HepG2 (cell line): ENCODE results near the gene ZC3H8. TPM values are rescaled to one million over a fixed set of nuclear protein-coding genes. Genes with fewer than 3 reads are reported as not detected.
A peak's percentile ranks its signal among the peaks of the same experiment; 100 is the strongest.

ENCODE experiments used
- ATAC-seq: fragments of 200-7000 bp; cut with Tn5 transposase; 3 replicates; pipeline ENCODE4 v1.9.1; 2020; ENCODE audit warnings: mild to moderate bottlenecking, moderate library complexity
- BruUV-seq: library from RNA; stranded (reverse); fragments of 400-500 nt; replicated peaks from 2 replicates; lab custom pipeline; 2021; lab: Mats Ljungman, UMichigan
- CTCF ChIA-PET: fragments of 300-600 bp; formaldehyde crosslinking; extraction: SDS; loops from one replicate; lab custom pipeline; 2021; ENCODE audit warnings: low total read pairs, inconsistent platforms, low intra/inter-chr PET ratio; lab: Yijun Ruan, JAX
- POLR2A ChIA-PET: fragments of 350-600 bp; sonication (Branson Sonifier 250); formaldehyde crosslinking; loops from one replicate; lab custom pipeline; 2020; ENCODE audit warnings: antibody characterized with exemption, inconsistent platforms; lab: Yijun Ruan, JAX
- DNase-seq: peaks from one replicate; pipeline ENCODE4 v3.0.0-alpha.2; 2015; ENCODE audit warnings: low spot score
- FAIRE-seq: peaks from 3 replicates; lab custom pipeline; 2011; peaks lifted over from hg19 to GRCh38; lab: Jason Lieb, UNC
- H2AFZ ChIP-seq: one replicate; pipeline ENCODE4 v1.6.1; 2011; ENCODE audit warnings: low read length, inconsistent platforms
- H3K27ac ChIP-seq: fragments of 300-600 bp; 3 replicates; pipeline ENCODE4 v1.8.0; 2011; ENCODE audit warnings: mixed run types, mild to moderate bottlenecking, mixed read lengths, low read length, inconsistent platforms; ENCODE audit not compliant: insufficient read depth; ENCODE audit errors: extremely low read length
- H3K27me3 ChIP-seq, 2 experiments: fragments of 200-600 bp in 1 of 2; 2 replicates in 1 of 2; 3 replicates in 1 of 2; pipeline versions ENCODE4 v1.6.0 to v1.8.0; 2011; ENCODE audit warnings: low read length in 2 of 2, mild to moderate bottlenecking in 2 of 2, moderate library complexity in 2 of 2, inconsistent platforms in 1 of 2; ENCODE audit not compliant: insufficient read depth in 2 of 2, control insufficient read depth in 1 of 2
- H3K36me3 ChIP-seq, 2 experiments: fragments of 200-600 bp in 1 of 2; replicated peaks in 1 of 2; 2 replicates in 1 of 2; 3 replicates in 1 of 2; pipeline versions ENCODE4 v1.5.1 to v1.8.0; 2011; ENCODE audit warnings: low read length in 2 of 2, inconsistent platforms in 1 of 2; ENCODE audit not compliant: insufficient read depth in 2 of 2, control insufficient read depth in 1 of 2
- H3K4me1 ChIP-seq: 2 replicates; pipeline ENCODE4 v1.5.1; 2012; ENCODE audit warnings: low read length, inconsistent platforms; ENCODE audit not compliant: insufficient read depth
- H3K4me2 ChIP-seq: 2 replicates; pipeline ENCODE4 v1.6.0; 2011; ENCODE audit warnings: low read depth, low read length, inconsistent platforms
- H3K4me3 ChIP-seq, 3 experiments: fragments of 200-600 bp in 1 of 3; sonication (generic), shearing (Covaris generic) in 1 of 3; replicated peaks in 1 of 3; 2 replicates each; pipeline ENCODE4 v1.5.1; 2011 to 2016; ENCODE audit warnings: low read length in 3 of 3, inconsistent platforms in 2 of 3, low read depth in 2 of 3, mild to moderate bottlenecking in 2 of 3, control low read depth in 1 of 3, mixed read lengths in 1 of 3; ENCODE audit not compliant: insufficient read depth in 1 of 3
- H3K79me2 ChIP-seq: one replicate; pipeline ENCODE4 v1.6.1; 2011; ENCODE audit warnings: low read length, inconsistent platforms; ENCODE audit not compliant: insufficient read depth
- H3K9ac ChIP-seq: 2 replicates; pipeline ENCODE4 v1.6.0; 2011; ENCODE audit warnings: mild to moderate bottlenecking, low read depth, low read length, inconsistent platforms; ENCODE audit not compliant: insufficient read depth
- H3K9me3 ChIP-seq: 2 replicates; pipeline ENCODE4 v1.5.1; 2012; ENCODE audit warnings: mild to moderate bottlenecking, low read length
- H4K20me1 ChIP-seq: 2 replicates; pipeline ENCODE4 v1.6.0; 2011; ENCODE audit warnings: inconsistent platforms, mild to moderate bottlenecking, low read length, moderate library complexity; ENCODE audit not compliant: insufficient read depth
- ATM ChIP-seq: fragments of 450-650 bp; IDR thresholded peaks from 2 replicates; pipeline ENCODE4 v1.7.1; 2017; ENCODE audit warnings: mild to moderate bottlenecking, borderline replicate concordance
- ERF ChIP-seq: IDR thresholded peaks from 2 replicates; pipeline ENCODE4 v1.6.1; 2018; ENCODE audit warnings: missing biosample characterization, missing genetic modification reagents
- GATA4 ChIP-seq: sonication (generic); IDR thresholded peaks from 2 replicates; pipeline ENCODE4 v1.6.1; 2016; ENCODE audit warnings: antibody characterized with exemption, low read depth, borderline replicate concordance
- GFI1 ChIP-seq: sonication (generic); formaldehyde crosslinking; IDR thresholded peaks from 2 replicates; pipeline ENCODE4 v1.5.0; 2020; ENCODE audit warnings: missing genetic modification reagents, mild to moderate bottlenecking, borderline replicate concordance
- GMEB1 ChIP-seq: sonication (generic); formaldehyde crosslinking; IDR thresholded peaks from 2 replicates; pipeline ENCODE4 v1.5.1; 2020; ENCODE audit warnings: missing genetic modification reagents, mild to moderate bottlenecking, borderline replicate concordance
- NPAS2 ChIP-seq: sonication (generic); formaldehyde crosslinking; IDR thresholded peaks from 2 replicates; pipeline ENCODE4 v1.8.0; 2022; ENCODE audit warnings: mild to moderate bottlenecking, missing genetic modification reagents, borderline replicate concordance
- ZBTB46 ChIP-seq: sonication (generic); formaldehyde crosslinking; IDR thresholded peaks from 2 replicates; pipeline ENCODE4 v1.4.0; 2020; ENCODE audit warnings: mild to moderate bottlenecking, missing genetic modification reagents, borderline replicate concordance
- ZNF432 ChIP-seq: sonication (generic); formaldehyde crosslinking; IDR thresholded peaks from 2 replicates; pipeline ENCODE4 v1.5.0; 2020; ENCODE audit warnings: missing genetic modification reagents, mild to moderate bottlenecking, borderline replicate concordance
- ZNF670 ChIP-seq: sonication (generic); formaldehyde crosslinking; IDR thresholded peaks from 2 replicates; pipeline ENCODE4 v1.8.0; 2022; ENCODE audit warnings: mild to moderate bottlenecking, missing genetic modification reagents, borderline replicate concordance
- ZSCAN12 ChIP-seq: sonication (generic); formaldehyde crosslinking; IDR thresholded peaks from 2 replicates; pipeline ENCODE4 v1.9.0; 2021; ENCODE audit warnings: mild to moderate bottlenecking, missing genetic modification reagents
- ZSCAN29 ChIP-seq: sonication (generic); formaldehyde crosslinking; conservative IDR thresholded peaks from 2 replicates; pipeline ENCODE4 v1.4.0; 2020; ENCODE audit warnings: mild to moderate bottlenecking, missing genetic modification reagents
- ZUFSP ChIP-seq: sonication (generic); formaldehyde crosslinking; IDR thresholded peaks from 2 replicates; pipeline ENCODE4 v1.9.0; 2021; ENCODE audit warnings: missing genetic modification reagents, mild to moderate bottlenecking, borderline replicate concordance
- WGBS: methylation state at CpG from one replicate; pipeline ENCODE4 v1.1.6; 2017; ENCODE audit warnings: low lambda C conversion rate; 5-methylcytosine and 5-hydroxymethylcytosine counted together
- in situ Hi-C: cut with HindIII; loops from 2 replicates; pipeline ENCODE4 v1.10.0; 2017; ENCODE audit warnings: low pct_unique_long_range_greater_than_20kb; ENCODE audit not compliant: extremely low pct_ligation_motif_present
- intact Hi-C: fragments of 100-400 bp; cut with micrococcal nuclease; formaldehyde crosslinking; loops from one replicate; pipeline ENCODE4 v1.10.0; 2022; ENCODE audit not compliant: unreplicated experiment
- polyA plus RNA-seq, 8 experiments: library from polyadenylated mRNA; depleted of rRNA in 3 of 8; stranded (reverse) in 7 of 8; unstranded in 1 of 8; fragments of >200 nt; fragmentation: Illumina TruSeq in 4 of 8; extraction: Trizol in 4 of 8; gene quantifications; 2 replicates each; pipeline versions ENCODE4 v1.2.1 to v1.2.3, GENCODE V29; 2011 to 2016; ENCODE audit warnings: low read depth in 4 of 8, missing spikeins in 1 of 8, mixed read lengths in 1 of 8; ENCODE audit not compliant: insufficient read depth in 1 of 8
- total RNA-seq, 5 experiments: library from RNA; depleted of rRNA; stranded (reverse); fragments of >200 nt; fragmentation: Illumina TruSeq; extraction: Trizol; gene quantifications; 2 replicates each; pipeline ENCODE4 v1.2.3, GENCODE V29; 2016; ENCODE audit warnings: low read depth in 1 of 5

Gene ZC3H8
- total and polyA plus RNA-seq, 2 of the 13 experiments (the other 11 are each of a cell fraction or from before 2014, with no cell fraction given), result 4.5 to 17.0 TPM

GRCh38 chr2:112197868-112198267 lies 57.0 kb downstream of the ZC3H8 start:
- H3K79me2 ChIP-seq, result no peaks in the 10 kb centered on the region
- H3K4me2 ChIP-seq, result no peak overlapping the region
- no TSS peak for BruUV-seq
- H4K20me1 ChIP-seq, result no peaks in the 10 kb centered on the region
- peak; percentile 69; the same call in 1 of the 2 replicates for TF ChIP-seq GFI1
- TF ChIP-seq GATA4, result no peak
- TF ChIP-seq, all 625 proteins: peak for 1
- in situ Hi-C loops, result no loop called here
- H3K27ac ChIP-seq, result no peak overlapping the region
- H3K27me3 ChIP-seq, result no peaks in the 10 kb centered on the region; a peak in 1 of 5 replicates
- DNase-seq (no peak), ATAC-seq (no peak), FAIRE-seq (no peak)
- H2AFZ ChIP-seq, result no peak overlapping the region
- peaks cover 4% of the 10 kb centered on the region for H3K9me3 ChIP-seq
- no peak overlapping the region for H3K9ac ChIP-seq
- H3K36me3 ChIP-seq, result no peaks in the 10 kb centered on the region
- POLR2A ChIA-PET, result no interaction called here
- 7% methylated on average over 1 of the region's 1 CpG for WGBS
- CTCF ChIA-PET, result no interaction called here
- peaks cover 15% of the 10 kb centered on the region; the same call in 1 of the 2 replicates for H3K4me1 ChIP-seq
- H3K4me3 ChIP-seq, result no peak overlapping the region
- intact Hi-C loops, result no loop called here

GRCh38 chr2:112195950-112196349 lies 58.9 kb downstream of the ZC3H8 start:
- no peak overlapping the region for H3K4me2 ChIP-seq
- H4K20me1 ChIP-seq, result no peaks in the 10 kb centered on the region
- DNase-seq (no peak), ATAC-seq (no peak), FAIRE-seq (no peak)
- no TSS peak for BruUV-seq
- no peak overlapping the region for H3K4me3 ChIP-seq
- ChIA-PET POLR2A (no interaction called here), CTCF (no interaction called here)
- no peaks in the 10 kb centered on the region for H3K9me3 ChIP-seq
- in situ Hi-C loops, result no loop called here
- H3K27me3 ChIP-seq, result no peaks in the 10 kb centered on the region; a peak in 1 of 5 replicates
- H3K36me3 ChIP-seq, result no peaks in the 10 kb centered on the region
- peaks cover 15% of the 10 kb centered on the region; the same call in 1 of the 2 replicates for H3K4me1 ChIP-seq
- H3K9ac ChIP-seq, result no peak overlapping the region
- H3K27ac ChIP-seq, result no peak overlapping the region
- intact Hi-C loops, result no loop called here
- H2AFZ ChIP-seq, result no peak overlapping the region
- H3K79me2 ChIP-seq, result no peaks in the 10 kb centered on the region
- TF ChIP-seq ZUFSP (CRISPR knock-in tag) (no peak), ATM (no peak), ZSCAN29 (CRISPR knock-in tag) (no peak), NPAS2 (CRISPR knock-in tag) (no peak), ERF (CRISPR knock-in tag) (no peak), GMEB1 (CRISPR knock-in tag) (no peak), ZNF432 (CRISPR knock-in tag) (no peak), ZNF670 (CRISPR knock-in tag) (no peak), ZBTB46 (CRISPR knock-in tag) (no peak), ZSCAN12 (CRISPR knock-in tag) (no peak)
